Activated naive CD8-positive, alpha-beta T cell treated with anti-CD3 and anti-CD28 coated beads for 36 hours (primary cell): ENCODE results near the gene MAP3K1. TPM values are rescaled to one million over a fixed set of nuclear protein-coding genes. Genes with fewer than 3 reads are reported as not detected.

Source experiments
- DNase-seq: peaks from one replicate; pipeline ENCODE4 v3.0.0; 2021
- H3K27ac Mint-ChIP-seq: one replicate; pipeline ENCODE4 v1.8.0; 2022; ENCODE audit warnings: mild to moderate bottlenecking, moderate library complexity, mixed read lengths
- H3K27me3 Mint-ChIP-seq: one replicate; pipeline ENCODE4 v1.8.0; 2022; ENCODE audit warnings: mild to moderate bottlenecking, mixed read lengths
- H3K36me3 Mint-ChIP-seq: one replicate; pipeline ENCODE4 v1.8.0; 2021; ENCODE audit warnings: mild to moderate bottlenecking, mixed read lengths
- H3K4me1 Mint-ChIP-seq: one replicate; pipeline ENCODE4 v1.8.0; 2021; ENCODE audit warnings: mixed read lengths
- H3K4me3 Mint-ChIP-seq: one replicate; pipeline ENCODE4 v1.8.0; 2022; ENCODE audit warnings: mild to moderate bottlenecking, moderate library complexity, mixed read lengths
- H3K9me3 Mint-ChIP-seq: one replicate; pipeline ENCODE4 v1.8.0; 2022; ENCODE audit warnings: mixed read lengths
- total RNA-seq, 2 experiments: library from RNA; stranded (reverse); gene quantifications; one replicate each; pipeline ENCODE4 v1.2.3, GENCODE V29; 2021

MAP3K1 gene
- total RNA-seq, 2 experiments from 2014 or later: 10.1 to 10.6 TPM

- Mint-ChIP-seq H3K9me3 (no peaks in the 10 kb centered on the region), H3K36me3 (peaks cover 6% of the 10 kb centered on the region), H3K27me3 (no peaks in the 10 kb centered on the region), H3K4me1 (peaks cover 66% of the 10 kb centered on the region), H3K4me3 (no peak overlapping the region), H3K27ac (no peak overlapping the region)
- no peak for DNase-seq
Observed at GRCh38 chr5:56850423-56850822, 35.1 kb downstream of the MAP3K1 start.

DNA sequence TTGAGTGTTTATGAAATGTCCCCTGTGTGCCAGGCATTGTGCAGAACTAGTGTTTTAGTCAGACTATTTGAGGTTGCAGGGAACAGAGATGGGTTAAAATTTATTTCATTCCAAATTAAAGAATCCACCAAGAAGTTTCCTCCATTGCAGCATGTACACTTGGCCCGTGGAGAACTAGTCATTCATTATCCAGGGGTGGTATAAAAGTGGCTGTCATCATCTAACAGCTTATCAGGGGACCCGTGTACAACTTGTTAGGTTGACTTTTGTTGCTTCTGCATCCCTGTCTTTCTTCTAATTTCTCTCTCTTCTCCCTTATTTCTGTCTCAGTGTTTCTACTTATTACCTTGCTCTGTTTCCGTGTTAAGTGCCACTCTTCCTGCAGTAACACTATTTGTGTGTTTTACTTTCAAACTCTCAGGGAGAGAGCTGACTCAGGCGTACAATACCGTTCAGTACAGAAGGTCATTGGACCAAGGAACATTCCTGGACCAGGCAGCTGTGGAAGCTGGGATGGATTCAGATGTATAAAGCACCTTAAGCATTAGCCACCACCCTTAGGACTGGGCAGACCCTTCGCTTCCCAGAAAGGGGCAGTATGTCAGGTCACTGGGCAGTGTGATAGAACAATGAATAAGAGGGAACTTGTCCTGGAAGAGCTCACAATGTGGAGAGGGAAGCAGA, 36.1 kb downstream of the MAP3K1 start:
- DNase-seq: no peak
- Mint-ChIP-seq H3K36me3 (peaks cover 4% of the 10 kb centered on the region), H3K27ac (no peak overlapping the region), H3K4me3 (no peak overlapping the region), H3K27me3 (no peaks in the 10 kb centered on the region), H3K9me3 (no peaks in the 10 kb centered on the region), H3K4me1 (peaks cover 68% of the 10 kb centered on the region)

DNA sequence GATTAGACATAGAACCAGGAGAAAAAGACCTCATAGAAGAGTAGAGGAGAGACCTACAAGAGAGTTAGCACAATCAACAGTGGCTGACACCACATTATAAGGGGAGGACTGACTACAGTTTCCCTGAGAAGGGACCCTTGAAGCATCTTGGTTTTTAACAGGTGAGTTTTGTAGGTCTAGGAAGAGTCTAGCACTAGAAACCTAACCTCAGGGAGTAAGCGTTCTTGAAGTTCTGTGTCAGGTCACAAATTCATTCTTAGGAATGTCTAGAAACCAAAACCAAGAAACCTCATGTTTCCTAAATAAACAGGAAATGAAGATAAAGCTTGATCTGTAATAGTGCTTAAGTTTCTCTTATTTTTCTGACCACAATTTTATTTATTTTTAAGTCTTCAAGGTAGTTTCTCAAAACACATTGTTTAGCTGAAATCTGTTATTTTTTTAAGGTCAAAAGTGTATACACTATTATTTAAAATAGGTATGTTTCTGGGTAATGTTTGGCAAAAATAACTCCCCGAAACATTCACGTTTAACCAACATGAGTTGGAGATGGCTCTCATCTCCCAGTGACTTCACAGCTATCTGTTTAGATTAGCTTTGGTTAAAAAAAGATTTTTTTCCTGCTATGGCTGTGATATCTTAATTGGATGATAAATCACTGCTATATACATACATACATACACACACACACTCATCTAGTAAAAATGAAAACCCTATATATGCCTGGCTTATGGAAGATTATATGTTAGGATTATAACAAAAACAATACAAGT, 37.1 kb downstream of the MAP3K1 start:
- Mint-ChIP-seq H3K36me3 (peaks cover 3% of the 10 kb centered on the region), H3K4me3 (no peak overlapping the region), H3K4me1 (peaks cover 67% of the 10 kb centered on the region), H3K27me3 (no peaks in the 10 kb centered on the region), H3K9me3 (no peaks in the 10 kb centered on the region), H3K27ac (no peak overlapping the region)
- DNase-seq: no peak

GRCh38 chr5:56853698-56854097, 38.3 kb downstream of the MAP3K1 start:
- no peak overlapping the region for H3K4me3 Mint-ChIP-seq
- H3K4me1 Mint-ChIP-seq: peaks cover 61% of the 10 kb centered on the region
- no peaks in the 10 kb centered on the region for H3K9me3 Mint-ChIP-seq
- peaks cover 5% of the 10 kb centered on the region for H3K36me3 Mint-ChIP-seq
- no peak for DNase-seq
- H3K27ac Mint-ChIP-seq: no peak overlapping the region
- no peaks in the 10 kb centered on the region for H3K27me3 Mint-ChIP-seq

DNA sequence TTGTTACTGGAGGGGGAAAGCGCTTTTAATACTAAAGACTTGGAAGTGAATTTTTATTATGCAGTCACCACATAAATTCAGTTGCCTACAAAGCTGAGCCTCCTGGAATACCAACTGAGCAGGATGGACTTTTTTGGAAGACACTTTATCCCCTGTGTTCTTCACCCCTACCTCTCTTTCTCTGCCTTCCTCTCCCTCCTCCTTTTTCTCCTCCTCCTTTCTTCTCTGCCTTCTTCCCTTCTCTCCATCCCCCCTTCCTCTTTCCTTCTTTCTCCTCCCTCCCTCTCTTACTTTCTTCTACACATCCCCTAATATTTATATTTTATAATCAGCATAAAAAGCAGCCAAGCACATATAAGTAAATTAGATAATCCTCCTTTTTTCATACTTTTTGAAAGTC, 39.6 kb downstream of the MAP3K1 start:
- H3K9me3 Mint-ChIP-seq: no peaks in the 10 kb centered on the region
- H3K36me3 Mint-ChIP-seq: peaks cover 6% of the 10 kb centered on the region
- no peak for DNase-seq
- H3K4me1 Mint-ChIP-seq: peaks cover 49% of the 10 kb centered on the region
- no peaks in the 10 kb centered on the region for H3K27me3 Mint-ChIP-seq
- no peak overlapping the region for H3K27ac Mint-ChIP-seq
- H3K4me3 Mint-ChIP-seq: no peak overlapping the region

DNA sequence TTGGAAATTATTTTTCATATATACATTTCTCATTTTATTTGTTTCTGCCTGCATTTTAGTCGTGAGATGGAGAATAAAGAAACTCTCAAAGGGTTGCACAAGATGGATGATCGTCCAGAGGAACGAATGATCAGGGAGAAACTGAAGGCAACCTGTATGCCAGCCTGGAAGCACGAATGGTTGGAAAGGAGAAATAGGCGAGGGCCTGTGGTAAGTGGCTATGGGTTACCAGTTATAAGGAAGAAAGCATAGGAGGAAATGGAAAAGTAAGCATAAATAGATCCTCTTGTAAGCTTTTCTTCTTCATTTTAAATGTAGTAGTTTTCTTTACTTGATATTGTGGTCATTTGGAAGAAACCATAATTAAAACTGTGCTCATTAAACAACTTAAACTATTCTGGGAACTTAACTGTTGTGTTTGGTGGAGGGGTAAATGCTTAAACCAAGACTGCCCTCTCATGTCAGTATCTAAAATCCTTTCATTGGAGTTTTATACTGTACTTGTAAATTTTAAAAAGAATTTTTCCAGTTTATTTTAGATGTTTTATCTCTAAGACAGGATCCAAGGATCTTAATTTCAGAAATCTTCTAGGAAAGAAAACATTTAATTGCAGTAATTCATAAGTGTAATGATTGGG, 41.3 kb downstream of the MAP3K1 start:
- H3K9me3 Mint-ChIP-seq: no peaks in the 10 kb centered on the region
- H3K4me3 Mint-ChIP-seq: no peak overlapping the region
- no peaks in the 10 kb centered on the region for H3K27me3 Mint-ChIP-seq
- H3K36me3 Mint-ChIP-seq: peaks cover 18% of the 10 kb centered on the region
- peaks cover 37% of the 10 kb centered on the region for H3K4me1 Mint-ChIP-seq
- DNase-seq: no peak
- no peak overlapping the region for H3K27ac Mint-ChIP-seq

DNA sequence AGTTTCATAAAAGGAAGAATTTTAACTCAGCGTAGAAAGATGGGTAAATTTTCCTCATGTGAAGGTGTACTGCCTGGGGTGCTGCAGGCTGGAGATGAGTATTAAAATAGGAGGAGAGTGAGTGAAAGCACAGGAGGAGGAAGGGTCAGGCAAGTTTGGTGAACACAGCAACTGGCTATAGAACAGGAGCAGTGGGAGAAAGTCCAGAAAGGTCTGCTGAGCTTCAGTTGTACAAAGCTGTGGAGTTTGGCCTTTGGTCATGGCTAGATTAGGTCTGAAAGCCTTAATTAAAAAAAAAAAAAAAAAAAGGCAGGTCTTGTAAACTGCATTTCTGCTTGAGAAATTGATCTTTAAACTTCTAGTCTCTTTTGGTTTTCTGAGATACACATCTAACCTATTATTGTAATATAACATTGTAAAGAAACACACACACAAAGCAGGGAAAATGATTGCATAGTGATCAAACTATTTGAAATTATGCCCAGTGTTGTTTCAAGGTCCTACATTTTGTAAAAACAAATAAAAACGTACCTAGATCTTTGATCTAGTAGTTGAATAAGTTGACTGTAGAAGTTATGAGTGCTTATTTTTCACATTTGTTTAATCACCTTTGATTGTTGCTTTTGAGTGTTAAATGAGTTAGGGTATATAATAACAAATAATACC, 43.6 kb downstream of the MAP3K1 start:
- Mint-ChIP-seq H3K4me1 (peaks cover 21% of the 10 kb centered on the region), H3K27ac (no peak overlapping the region), H3K27me3 (no peaks in the 10 kb centered on the region), H3K36me3 (peaks cover 20% of the 10 kb centered on the region), H3K9me3 (no peaks in the 10 kb centered on the region), H3K4me3 (no peak overlapping the region)
- no peak for DNase-seq

DNA sequence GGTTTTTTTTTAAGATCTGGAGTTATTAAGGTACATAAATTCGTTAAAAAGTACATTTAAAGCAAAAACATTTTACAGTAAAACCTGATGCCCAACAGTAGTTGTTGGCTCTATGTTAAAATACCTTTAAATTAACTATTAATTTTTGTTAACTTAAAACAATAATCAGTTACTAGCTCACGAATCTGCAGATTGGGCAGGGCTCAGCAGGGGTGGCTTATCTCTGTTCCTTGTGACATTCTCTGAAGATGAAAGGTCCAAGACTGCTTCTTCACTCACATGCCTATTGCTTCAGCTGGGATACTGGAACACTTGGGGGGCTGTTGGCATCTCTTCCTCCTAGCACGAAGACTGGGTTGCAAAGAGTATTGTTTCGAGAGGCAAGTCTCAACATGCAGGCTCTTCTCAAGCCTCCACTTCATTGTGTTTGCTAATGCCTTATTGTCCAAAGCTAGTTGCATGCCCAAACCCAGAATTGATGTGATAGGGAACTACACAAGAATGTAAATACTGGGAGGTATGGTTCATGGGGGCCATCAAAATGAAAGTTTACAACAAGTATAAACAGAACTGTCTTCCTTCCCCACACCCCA, 46.6 kb downstream of the MAP3K1 start:
- peaks cover 24% of the 10 kb centered on the region for H3K36me3 Mint-ChIP-seq
- H3K27ac Mint-ChIP-seq: no peak overlapping the region
- no peak overlapping the region for H3K4me3 Mint-ChIP-seq
- H3K9me3 Mint-ChIP-seq: no peaks in the 10 kb centered on the region
- no peak for DNase-seq
- peaks cover 4% of the 10 kb centered on the region for H3K4me1 Mint-ChIP-seq
- H3K27me3 Mint-ChIP-seq: no peaks in the 10 kb centered on the region

- no peaks in the 10 kb centered on the region for H3K27me3 Mint-ChIP-seq
- no peak overlapping the region for H3K4me3 Mint-ChIP-seq
- no peak for DNase-seq
- H3K36me3 Mint-ChIP-seq: peaks cover 24% of the 10 kb centered on the region
- H3K27ac Mint-ChIP-seq: no peak overlapping the region
- H3K9me3 Mint-ChIP-seq: no peaks in the 10 kb centered on the region
- peaks cover 4% of the 10 kb centered on the region for H3K4me1 Mint-ChIP-seq
Observed at GRCh38 chr5:56862909-56863308, 47.6 kb downstream of the MAP3K1 start.

GRCh38 chr5:56871777-56872176, 56.4 kb downstream of the MAP3K1 start:
- DNase-seq: no peak
- Mint-ChIP-seq H3K36me3 (peaks cover 19% of the 10 kb centered on the region), H3K27ac (no peak overlapping the region)

GRCh38 chr5:56873056-56873455, 57.7 kb downstream of the MAP3K1 start:
- no peak for DNase-seq
- no peaks in the 10 kb centered on the region for H3K27me3 Mint-ChIP-seq
- no peak overlapping the region for H3K27ac Mint-ChIP-seq
- H3K36me3 Mint-ChIP-seq: peaks cover 20% of the 10 kb centered on the region
- peaks cover 13% of the 10 kb centered on the region for H3K4me1 Mint-ChIP-seq
- H3K9me3 Mint-ChIP-seq: no peaks in the 10 kb centered on the region
- H3K4me3 Mint-ChIP-seq: no peak overlapping the region

More at GRCh38 chr5:56871777-56872176, 56.4 kb downstream of the MAP3K1 start:
- H3K4me1 Mint-ChIP-seq: peaks cover 13% of the 10 kb centered on the region
- H3K9me3 Mint-ChIP-seq: no peaks in the 10 kb centered on the region
- H3K4me3 Mint-ChIP-seq: no peak overlapping the region
- no peaks in the 10 kb centered on the region for H3K27me3 Mint-ChIP-seq

DNA sequence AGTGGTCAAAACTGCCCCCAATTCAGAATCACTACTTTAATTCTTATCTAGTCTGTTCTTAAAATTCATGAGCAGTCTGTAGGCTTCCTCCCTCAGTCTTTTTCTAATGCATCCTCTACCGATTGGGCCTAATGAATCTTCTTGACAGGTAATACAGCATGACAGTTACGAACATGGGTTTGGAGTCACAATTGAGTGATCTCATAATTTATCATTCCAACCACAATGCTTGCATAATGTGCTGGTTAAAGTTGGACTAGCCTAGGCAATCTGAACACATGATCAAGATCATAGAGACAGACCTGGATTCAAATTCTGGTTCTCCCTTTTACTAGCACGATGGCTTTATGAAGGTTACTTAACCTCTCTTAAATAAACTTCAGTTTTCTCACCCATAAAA, 61.0 kb downstream of the MAP3K1 start:
- H3K4me3 Mint-ChIP-seq: no peak overlapping the region
- no peaks in the 10 kb centered on the region for H3K9me3 Mint-ChIP-seq
- no peak for DNase-seq
- peaks cover 7% of the 10 kb centered on the region for H3K4me1 Mint-ChIP-seq
- H3K27ac Mint-ChIP-seq: no peak overlapping the region
- peaks cover 13% of the 10 kb centered on the region for H3K36me3 Mint-ChIP-seq
- no peaks in the 10 kb centered on the region for H3K27me3 Mint-ChIP-seq

GRCh38 chr5:56881571-56881970, 66.2 kb downstream of the MAP3K1 start:
- no peak overlapping the region for H3K4me3 Mint-ChIP-seq
- H3K27ac Mint-ChIP-seq: peak overlapping the region; percentile 6
- peaks cover 28% of the 10 kb centered on the region for H3K36me3 Mint-ChIP-seq
- H3K9me3 Mint-ChIP-seq: no peaks in the 10 kb centered on the region
- no peaks in the 10 kb centered on the region for H3K27me3 Mint-ChIP-seq
- DNase-seq: no peak
- H3K4me1 Mint-ChIP-seq: peaks cover 1% of the 10 kb centered on the region

- Mint-ChIP-seq H3K27ac (no peak overlapping the region), H3K4me1 (peaks cover 4% of the 10 kb centered on the region), H3K36me3 (peaks cover 33% of the 10 kb centered on the region), H3K9me3 (no peaks in the 10 kb centered on the region), H3K27me3 (no peaks in the 10 kb centered on the region), H3K4me3 (no peak overlapping the region)
- no peak for DNase-seq
Observed at GRCh38 chr5:56893251-56893951, 78.1 kb downstream of the MAP3K1 start.
